PC-3 (cell line): ENCODE measurements around the gene CDK18. TPM values are rescaled to one million over a fixed set of nuclear protein-coding genes. Genes with fewer than 3 reads are reported as not detected.

Source experiments
- ATAC-seq: fragments of 200-7000 bp; cut with Tn5 transposase; 2 replicates; pipeline ENCODE4 v1.9.1; 2020; ENCODE audit warnings: mild to moderate bottlenecking, moderate library complexity
- BruUV-seq: library from RNA; stranded (reverse); fragments of 400-500 nt; replicated peaks from 2 replicates; lab custom pipeline; 2021; lab: Mats Ljungman, UMichigan
- CTCF ChIA-PET: fragments of 300-600 bp; sonication (Branson Sonifier 250); formaldehyde crosslinking; loops from one replicate; lab custom pipeline; 2022; ENCODE audit warnings: antibody characterized with exemption; lab: Charles Lee
- POLR2A ChIA-PET: fragments of 300-600 bp; sonication (Branson Sonifier 250); formaldehyde crosslinking; loops from one replicate; lab custom pipeline; 2022; ENCODE audit warnings: antibody characterized with exemption; ENCODE audit not compliant: unreplicated experiment; lab: Charles Lee
- DNase-seq: peaks from one replicate; pipeline ENCODE4 v3.0.0-alpha.2; 2015
- H2AFZ ChIP-seq: fragments of 300-600 bp; sonication (generic); 2 replicates; pipeline ENCODE4 v1.6.0; 2016; ENCODE audit warnings: antibody characterized with exemption, low read length
- H3F3A ChIP-seq: fragments of 300-600 bp; sonication (generic); one replicate; pipeline ENCODE4 v1.6.0; 2017; ENCODE audit warnings: antibody characterized with exemption, low read length, control low read depth, mild to moderate bottlenecking; ENCODE audit not compliant: unreplicated experiment
- H3K27ac ChIP-seq: fragments of 300-600 bp; sonication (generic); 2 replicates; pipeline ENCODE4 v1.5.1; 2016; ENCODE audit warnings: mild to moderate bottlenecking, low read length
- H3K27me3 ChIP-seq: fragments of 300-600 bp; sonication (generic); 2 replicates; pipeline ENCODE4 v1.6.1; 2016; ENCODE audit warnings: low read length, mixed read lengths
- H3K36me3 ChIP-seq: fragments of 300-600 bp; sonication (generic); 2 replicates; pipeline ENCODE4 v1.6.1; 2016; ENCODE audit warnings: low read depth, mixed run types, low read length, mixed read lengths
- H3K4me1 ChIP-seq: fragments of 300-600 bp; sonication (generic); 2 replicates; pipeline ENCODE4 v1.5.1; 2016; ENCODE audit warnings: low read length; ENCODE audit not compliant: insufficient read depth
- H3K4me2 ChIP-seq: fragments of 300-600 bp; sonication (generic); 2 replicates; pipeline ENCODE4 v1.6.0; 2016; ENCODE audit warnings: low read length
- H3K4me3 ChIP-seq: fragments of 300-600 bp; sonication (generic); 2 replicates; pipeline ENCODE4 v1.5.1; 2016; ENCODE audit warnings: mild to moderate bottlenecking, low read length, mixed read lengths
- H3K79me2 ChIP-seq: fragments of 300-600 bp; sonication (generic); 2 replicates; pipeline ENCODE4 v1.6.1; 2017; ENCODE audit warnings: low read length, mixed read lengths
- H3K9ac ChIP-seq: fragments of 300-600 bp; sonication (generic); 2 replicates; pipeline ENCODE4 v1.6.0; 2016; ENCODE audit warnings: mild to moderate bottlenecking, low read length
- H3K9me2 ChIP-seq: fragments of 300-600 bp; sonication (generic); replicated peaks from 2 replicates; pipeline ENCODE4 v1.6.1; 2016; ENCODE audit warnings: mixed run types, low read length, mixed read lengths
- H3K9me3 ChIP-seq: fragments of 300-600 bp; sonication (generic); 2 replicates; pipeline ENCODE4 v1.6.1; 2016; ENCODE audit warnings: low read length, mixed read lengths
- H4K20me1 ChIP-seq: fragments of 300-600 bp; sonication (generic); 2 replicates; pipeline ENCODE4 v1.6.1; 2016; ENCODE audit warnings: low read length, mixed read lengths
- EZH2 ChIP-seq: fragments of 300-600 bp; sonication (generic); IDR thresholded peaks from one replicate; pipeline ENCODE4 v1.6.1; 2017; ENCODE audit warnings: antibody characterized with exemption, mild to moderate bottlenecking, low read length; ENCODE audit not compliant: unreplicated experiment
- EZH2phosphoT487 ChIP-seq: fragments of 300-600 bp; sonication (generic); IDR thresholded peaks from 2 replicates; pipeline ENCODE4 v1.6.1; 2018; ENCODE audit warnings: mild to moderate bottlenecking, antibody characterized with exemption, low read length, borderline replicate concordance
- intact Hi-C: fragments of 100-400 bp; cut with micrococcal nuclease; formaldehyde crosslinking; loops from 2 replicates; pipeline ENCODE4 v1.9.0; 2023
- total RNA-seq: library from RNA; depleted of rRNA; stranded (reverse); fragments of >200 nt; gene quantifications from 2 replicates; pipeline ENCODE4 v1.2.3, GENCODE V29; 2014
- TF ChIP-seq, protein P1 (sequence below): fragments of 300-600 bp; sonication (generic); conservative IDR thresholded peaks from 2 replicates; pipeline ENCODE4 v1.5.1; 2017; ENCODE audit warnings: antibody characterized with exemption, low read depth, mild to moderate bottlenecking, low read length

CDK18 gene
- total RNA-seq, 1 experiment from 2014 or later: 13.2 TPM

DNA sequence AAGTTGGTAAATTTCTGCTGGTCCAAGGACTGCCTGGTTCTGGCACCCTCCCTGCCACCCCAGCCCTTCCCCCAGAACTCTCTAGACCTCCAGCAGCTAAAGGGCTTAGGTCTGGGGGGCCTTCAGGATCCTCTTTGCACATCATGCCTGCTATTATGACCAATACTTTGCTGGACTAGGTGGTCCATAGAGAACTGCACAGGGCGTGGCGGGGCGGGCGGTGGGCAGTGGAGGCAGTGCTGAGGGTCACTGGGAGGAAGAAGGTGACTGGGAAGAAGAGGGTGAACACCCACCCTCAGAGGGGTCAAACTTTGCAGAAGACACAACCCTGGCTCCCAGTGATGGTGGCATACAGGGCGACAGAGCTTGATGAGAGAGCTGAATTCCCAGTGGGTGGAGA, 18.2 kb downstream of the CDK18 start:
- H2AFZ ChIP-seq: no peak overlapping the region
- H3K9me3 ChIP-seq: no peaks in the 10 kb centered on the region
- H4K20me1 ChIP-seq: no peaks in the 10 kb centered on the region
- DNase-seq (no peak), ATAC-seq (no peak)
- no peak overlapping the region for H3K9ac ChIP-seq
- peaks cover 5% of the 10 kb centered on the region; the same call in 1 of the 2 replicates for H3K4me1 ChIP-seq
- no peaks in the 10 kb centered on the region for H3K36me3 ChIP-seq
- no peaks in the 10 kb centered on the region for H3F3A ChIP-seq
- no peaks in the 10 kb centered on the region for H3K27me3 ChIP-seq
- CTCF ChIA-PET: interaction anchor here (0.6 to 3.0 kb wide), 3 partner anchors 9 to 34 kb away, joined by 3 to 38 read pairs (median 3); no protein-coding TSS in a partner anchor
- no peak overlapping the region for H3K4me2 ChIP-seq
- POLR2A ChIA-PET: interaction anchor here (0.7 kb wide), 1 partner anchor 28 kb away, joined by 3 read pairs; no protein-coding TSS in a partner anchor
- no peaks in the 10 kb centered on the region for H3K9me2 ChIP-seq
- TF ChIP-seq EZH2phosphoT487 (no peak), EZH2 (no peak)
- TF ChIP-seq, protein P1, sequence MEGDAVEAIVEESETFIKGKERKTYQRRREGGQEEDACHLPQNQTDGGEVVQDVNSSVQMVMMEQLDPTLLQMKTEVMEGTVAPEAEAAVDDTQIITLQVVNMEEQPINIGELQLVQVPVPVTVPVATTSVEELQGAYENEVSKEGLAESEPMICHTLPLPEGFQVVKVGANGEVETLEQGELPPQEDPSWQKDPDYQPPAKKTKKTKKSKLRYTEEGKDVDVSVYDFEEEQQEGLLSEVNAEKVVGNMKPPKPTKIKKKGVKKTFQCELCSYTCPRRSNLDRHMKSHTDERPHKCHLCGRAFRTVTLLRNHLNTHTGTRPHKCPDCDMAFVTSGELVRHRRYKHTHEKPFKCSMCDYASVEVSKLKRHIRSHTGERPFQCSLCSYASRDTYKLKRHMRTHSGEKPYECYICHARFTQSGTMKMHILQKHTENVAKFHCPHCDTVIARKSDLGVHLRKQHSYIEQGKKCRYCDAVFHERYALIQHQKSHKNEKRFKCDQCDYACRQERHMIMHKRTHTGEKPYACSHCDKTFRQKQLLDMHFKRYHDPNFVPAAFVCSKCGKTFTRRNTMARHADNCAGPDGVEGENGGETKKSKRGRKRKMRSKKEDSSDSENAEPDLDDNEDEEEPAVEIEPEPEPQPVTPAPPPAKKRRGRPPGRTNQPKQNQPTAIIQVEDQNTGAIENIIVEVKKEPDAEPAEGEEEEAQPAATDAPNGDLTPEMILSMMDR: no peak
- H3K79me2 ChIP-seq: no peaks in the 10 kb centered on the region
- no TSS peak for BruUV-seq
- no peak overlapping the region for H3K4me3 ChIP-seq
- no peak overlapping the region for H3K27ac ChIP-seq
- intact Hi-C loops: no loop called here

GRCh38 chr1:205523261-205523890, 18.9 kb downstream of the CDK18 start:
- Histone ChIP-seq H3K4me2 (no peak overlapping the region), H3K9ac (no peak overlapping the region), H3K4me3 (no peak overlapping the region), H3F3A (no peaks in the 10 kb centered on the region), H4K20me1 (no peaks in the 10 kb centered on the region), H3K79me2 (no peaks in the 10 kb centered on the region), H3K27me3 (no peaks in the 10 kb centered on the region), H3K4me1 (peaks cover 5% of the 10 kb centered on the region; the same call in 1 of the 2 replicates), H3K9me2 (no peaks in the 10 kb centered on the region), H3K36me3 (no peaks in the 10 kb centered on the region), H3K27ac (no peak overlapping the region), H3K9me3 (no peaks in the 10 kb centered on the region), H2AFZ (no peak overlapping the region)
- ChIA-PET CTCF (interaction anchor here (0.5 to 3.0 kb wide), 8 partner anchors 14 to 250 kb away, joined by 3 to 38 read pairs (median 9); no protein-coding TSS in a partner anchor), POLR2A (no interaction called here)
- TF ChIP-seq, protein P1: no peak
- TF ChIP-seq EZH2phosphoT487: no peak
- TF ChIP-seq EZH2: no peak
- intact Hi-C loops: no loop called here
- no TSS peak for BruUV-seq
- no peak for ATAC-seq
- no peak for DNase-seq
